HCT116 (cell line): ENCODE results near the gene EPHA4. TPM values are rescaled to one million over a fixed set of nuclear protein-coding genes. Genes with fewer than 3 reads are reported as not detected.

Source experiments
- ATAC-seq: fragments of 200-7000 bp; cut with Tn5 transposase; 2 replicates; pipeline ENCODE4 v1.9.1; 2020; ENCODE audit warnings: mild to moderate bottlenecking, moderate library complexity
- BruUV-seq: library from RNA; stranded (reverse); fragments of 400-500 nt; replicated peaks from 2 replicates; lab custom pipeline; 2021; lab: Mats Ljungman, UMichigan
- CTCF ChIA-PET: fragments of 300-600 bp; sonication (Branson Sonifier 250); formaldehyde crosslinking; loops from one replicate; lab custom pipeline; 2021; ENCODE audit warnings: antibody characterized with exemption; lab: Charles Lee
- POLR2A ChIA-PET: fragments of 300-600, 350-600 bp; sonication (Branson Sonifier 250); formaldehyde crosslinking; loops from one replicate; lab custom pipeline; 2021; ENCODE audit warnings: antibody characterized with exemption; lab: Charles Lee
- RAD21 ChIA-PET, 2 experiments: fragments of 300-600 bp; sonication (Branson Sonifier 250); formaldehyde crosslinking; loops; one replicate each; lab custom pipeline; 2023; ENCODE audit warnings: low total read pairs in 2 of 2; ENCODE audit not compliant: uncharacterized antibody in 2 of 2, unreplicated experiment in 2 of 2, low non-redundant PET in 1 of 2; lab: Charles Lee
- DNase-seq: peaks from one replicate; pipeline ENCODE4 v3.0.0-alpha.2; 2010; ENCODE audit warnings: low read depth, low spot score
- H2AFZ ChIP-seq: fragments of 200-600 bp; shearing (Covaris generic), sonication (generic); 2 replicates; pipeline ENCODE4 v1.6.1; 2017; ENCODE audit warnings: low read depth, mixed run types, mixed read lengths, antibody characterized with exemption, low read length; ENCODE audit not compliant: poor library complexity, severe bottlenecking
- H3K27ac ChIP-seq: 2 replicates; pipeline ENCODE4 v1.5.1; 2012; ENCODE audit warnings: low read depth, low read length
- H3K27me3 ChIP-seq: fragments of 200-600 bp; sonication (generic); 2 replicates; pipeline ENCODE4 v1.6.1; 2016; ENCODE audit warnings: mixed run types, low read length, mixed read lengths; ENCODE audit not compliant: insufficient read depth
- H3K36me3 ChIP-seq, 2 experiments: fragments of 200-500 bp in 1 of 2; fragments of 200-600 bp in 1 of 2; sonication (Bioruptor generic) in 1 of 2; sonication (generic) in 1 of 2; 2 replicates each; pipeline versions ENCODE4 v1.5.1 to v1.6.1; 2014 to 2016; ENCODE audit warnings: low read length in 2 of 2, inconsistent platforms in 1 of 2, mixed read lengths in 1 of 2, mixed run types in 1 of 2; ENCODE audit not compliant: insufficient read depth in 2 of 2, control insufficient read depth in 1 of 2
- H3K4me1 ChIP-seq, 2 experiments: fragments of 200-600 bp in 1 of 2; sonication (generic) in 1 of 2; 2 replicates each; pipeline versions ENCODE4 v1.5.1 to v1.6.1; 2012 to 2017; ENCODE audit warnings: low read length in 2 of 2, inconsistent platforms in 1 of 2, mild to moderate bottlenecking in 1 of 2, mixed read lengths in 1 of 2, mixed run types in 1 of 2, moderate library complexity in 1 of 2; ENCODE audit not compliant: insufficient read depth in 2 of 2, control insufficient read depth in 1 of 2
- H3K4me2 ChIP-seq: fragments of 200-600 bp; sonication (generic); 2 replicates; pipeline ENCODE4 v1.6.1; 2017; ENCODE audit warnings: mixed run types, low read length, mixed read lengths
- H3K4me3 ChIP-seq, 2 experiments: fragments of 200-600 bp in 1 of 2; sonication (generic) in 1 of 2; replicated peaks in 1 of 2; 2 replicates each; pipeline ENCODE4 v1.5.1; 2011 to 2016; ENCODE audit warnings: low read length in 2 of 2, control low read depth in 1 of 2, low read depth in 1 of 2, mild to moderate bottlenecking in 1 of 2, mixed read lengths in 1 of 2, mixed run types in 1 of 2
- H3K79me2 ChIP-seq: fragments of 200-600 bp; sonication (generic); 2 replicates; pipeline ENCODE4 v1.6.1; 2017; ENCODE audit warnings: mild to moderate bottlenecking, mixed run types, low read length, moderate library complexity, mixed read lengths; ENCODE audit not compliant: insufficient read depth
- H3K9ac ChIP-seq: fragments of 200-600 bp; sonication (generic); 2 replicates; pipeline ENCODE4 v1.6.1; 2016; ENCODE audit warnings: low read length, mixed read lengths
- H3K9me2 ChIP-seq: fragments of 200-600 bp; sonication (generic), shearing (Covaris generic); 2 replicates; pipeline ENCODE4 v1.6.1; 2017; ENCODE audit warnings: mixed run types, mild to moderate bottlenecking, moderate library complexity; ENCODE audit not compliant: insufficient read depth
- H3K9me3 ChIP-seq, 2 experiments: fragments of 200-500 bp in 1 of 2; fragments of 200-600 bp in 1 of 2; sonication (Bioruptor generic) in 1 of 2; sonication (generic) in 1 of 2; 2 replicates each; pipeline ENCODE4 v1.6.1; 2014 to 2017; ENCODE audit warnings: low read length in 2 of 2, mixed read lengths in 2 of 2, inconsistent platforms in 1 of 2, low read depth in 1 of 2, mild to moderate bottlenecking in 1 of 2, mixed run types in 1 of 2, moderate library complexity in 1 of 2; ENCODE audit not compliant: control insufficient read depth in 1 of 2, insufficient read depth in 1 of 2
- H4K20me1 ChIP-seq: fragments of 200-600 bp; sonication (generic), shearing (Covaris generic); 2 replicates; pipeline ENCODE4 v1.6.1; 2017; ENCODE audit warnings: mixed run types, mild to moderate bottlenecking, moderate library complexity; ENCODE audit not compliant: insufficient read depth
- CBX3 ChIP-seq: IDR thresholded peaks from 2 replicates; pipeline ENCODE4 v1.6.1; 2012; ENCODE audit warnings: low read depth
- EGR1 ChIP-seq: IDR thresholded peaks from 2 replicates; pipeline ENCODE4 v1.6.1; 2012; ENCODE audit warnings: low read depth
- ELF1 ChIP-seq: IDR thresholded peaks from 2 replicates; pipeline ENCODE4 v1.6.1; 2012; ENCODE audit warnings: low read depth, borderline replicate concordance
- EZH2 ChIP-seq: fragments of 200-600 bp; sonication (generic); IDR thresholded peaks from 2 replicates; pipeline ENCODE4 v1.6.1; 2017; ENCODE audit warnings: antibody characterized with exemption, mixed run types
- EZH2phosphoT487 ChIP-seq: fragments of 200-600 bp; IDR thresholded peaks from 2 replicates; pipeline ENCODE4 v1.6.1; 2018; ENCODE audit warnings: antibody characterized with exemption, borderline replicate concordance
- FOSL1 ChIP-seq: IDR thresholded peaks from 2 replicates; pipeline ENCODE4 v1.6.1; 2012; ENCODE audit warnings: low read depth
- JUND ChIP-seq: IDR thresholded peaks from 2 replicates; pipeline ENCODE4 v1.6.1; 2012
- POLR2A ChIP-seq: IDR thresholded peaks from 2 replicates; pipeline ENCODE4 v1.7.0; 2011; ENCODE audit warnings: borderline replicate concordance; ENCODE audit not compliant: insufficient read depth, insufficient read length; ENCODE audit errors: extremely low read depth
- RAD21 ChIP-seq: IDR thresholded peaks from 2 replicates; pipeline ENCODE4 v1.6.1; 2012; ENCODE audit warnings: low read depth, mild to moderate bottlenecking
- SIN3A ChIP-seq: IDR thresholded peaks from 2 replicates; pipeline ENCODE4 v1.6.1; 2012; ENCODE audit warnings: low read depth
- SP1 ChIP-seq: IDR thresholded peaks from 2 replicates; pipeline ENCODE4 v1.6.1; 2012; ENCODE audit warnings: low read depth
- SRF ChIP-seq: IDR thresholded peaks from 2 replicates; pipeline ENCODE4 v1.6.1; 2012; ENCODE audit warnings: low read depth
- TCF7L2 ChIP-seq: IDR thresholded peaks from 2 replicates; pipeline ENCODE4 v1.7.0; 2011; ENCODE audit warnings: borderline replicate concordance, inconsistent platforms; ENCODE audit not compliant: insufficient read depth, insufficient read length; ENCODE audit errors: extremely low read depth
- YY1 ChIP-seq: IDR thresholded peaks from 2 replicates; pipeline ENCODE4 v1.6.1; 2011; ENCODE audit warnings: low read length, low read depth, moderate library complexity, mild to moderate bottlenecking; ENCODE audit not compliant: insufficient replicate concordance; ENCODE audit errors: extremely low read depth
- intact Hi-C: fragments of 100-400 bp; cut with micrococcal nuclease; formaldehyde crosslinking; loops from 2 replicates; pipeline ENCODE4 v1.10.0; 2022
- total RNA-seq: library from RNA; stranded (reverse); gene quantifications from one replicate; pipeline ENCODE4 v1.2.1, GENCODE V29; 2021; ENCODE audit not compliant: unreplicated experiment
- TF ChIP-seq, protein P1 (sequence below): IDR thresholded peaks from 2 replicates; pipeline ENCODE4 v1.6.1; 2012; ENCODE audit warnings: low read depth
- TF ChIP-seq, protein P2 (sequence below): IDR thresholded peaks from 2 replicates; pipeline ENCODE4 v1.6.1; 2012

Gene EPHA4
- total RNA-seq, 1 experiment from 2014 or later: 3.5 TPM

DNA sequence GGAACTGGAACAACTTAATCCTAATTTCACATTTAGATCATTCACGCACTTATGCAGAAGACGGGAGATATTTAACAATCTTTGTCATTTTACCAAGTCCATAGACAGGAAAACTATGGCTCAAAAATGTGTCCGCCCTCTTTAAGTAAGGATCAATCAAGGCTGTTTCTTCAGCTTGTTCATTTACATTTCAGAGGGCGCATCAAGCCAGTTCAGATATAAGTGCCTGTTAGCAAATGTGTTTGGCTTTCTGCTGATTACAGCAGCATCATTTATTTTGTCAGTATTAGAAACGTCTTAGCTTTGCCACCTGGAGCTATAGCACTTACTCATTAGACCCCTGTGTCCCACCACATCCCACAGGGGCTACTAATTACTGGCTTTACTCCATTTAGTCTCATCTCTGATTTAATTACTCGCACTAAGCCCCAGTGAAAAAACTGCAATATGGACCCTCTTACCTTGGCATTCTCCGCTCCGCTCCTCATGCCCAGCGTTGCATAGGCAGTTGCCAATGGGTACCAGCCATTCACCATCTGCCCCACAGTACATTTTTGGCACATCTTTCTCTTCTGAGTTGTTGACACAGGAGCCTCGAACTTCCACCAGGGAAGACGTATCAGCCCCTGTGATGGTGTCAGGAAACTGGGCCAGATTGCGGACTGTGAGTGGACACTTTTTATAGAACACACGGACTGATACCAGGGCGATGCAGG lies 8.7 kb downstream of the EPHA4 start:
- no TSS peak for BruUV-seq
- Histone ChIP-seq H3K27ac (no peak overlapping the region), H3K9me2 (no peaks in the 10 kb centered on the region), H3K4me3 (no peak overlapping the region), H3K27me3 (no peaks in the 10 kb centered on the region; the same call in 1 of the 2 replicates), H2AFZ (no peak overlapping the region), H3K4me1 (no peaks in the 10 kb centered on the region), H4K20me1 (no peaks in the 10 kb centered on the region), H3K9me3 (no peaks in the 10 kb centered on the region), H3K79me2 (no peaks in the 10 kb centered on the region), H3K9ac (no peak overlapping the region), H3K4me2 (no peak overlapping the region), H3K36me3 (no peaks in the 10 kb centered on the region)
- ChIA-PET RAD21 (no interaction called here), CTCF (no interaction called here), POLR2A (no interaction called here)
- intact Hi-C loops: no loop called here
- no peak for TF ChIP-seq SP1
- TF ChIP-seq SIN3A: no peak
- no peak for ATAC-seq
- DNase-seq: no peak

DNA sequence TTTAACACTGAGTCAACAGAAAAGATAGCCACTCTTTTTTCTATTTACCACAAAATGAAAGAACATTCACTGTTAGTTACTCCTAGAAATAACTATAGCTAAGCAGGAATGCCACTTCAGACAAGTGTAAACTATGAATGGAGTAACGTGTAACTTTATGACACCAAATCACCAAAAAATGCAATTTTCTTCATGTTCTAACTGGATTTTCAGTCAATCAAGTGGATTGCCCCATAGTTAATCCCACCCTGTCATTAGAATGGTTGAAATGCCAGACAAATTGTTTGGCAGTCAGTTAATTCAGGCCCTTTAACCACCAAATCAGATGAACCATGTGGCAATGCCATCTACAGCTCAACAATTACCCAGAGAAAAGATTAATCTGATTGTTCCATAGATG lies 9.9 kb downstream of the EPHA4 start:
- no peak for TF ChIP-seq YY1
- TF ChIP-seq TCF7L2: no peak
- no peak for TF ChIP-seq EZH2
- no peak for TF ChIP-seq EZH2phosphoT487
- no peak for TF ChIP-seq SRF
- TF ChIP-seq, protein P1, sequence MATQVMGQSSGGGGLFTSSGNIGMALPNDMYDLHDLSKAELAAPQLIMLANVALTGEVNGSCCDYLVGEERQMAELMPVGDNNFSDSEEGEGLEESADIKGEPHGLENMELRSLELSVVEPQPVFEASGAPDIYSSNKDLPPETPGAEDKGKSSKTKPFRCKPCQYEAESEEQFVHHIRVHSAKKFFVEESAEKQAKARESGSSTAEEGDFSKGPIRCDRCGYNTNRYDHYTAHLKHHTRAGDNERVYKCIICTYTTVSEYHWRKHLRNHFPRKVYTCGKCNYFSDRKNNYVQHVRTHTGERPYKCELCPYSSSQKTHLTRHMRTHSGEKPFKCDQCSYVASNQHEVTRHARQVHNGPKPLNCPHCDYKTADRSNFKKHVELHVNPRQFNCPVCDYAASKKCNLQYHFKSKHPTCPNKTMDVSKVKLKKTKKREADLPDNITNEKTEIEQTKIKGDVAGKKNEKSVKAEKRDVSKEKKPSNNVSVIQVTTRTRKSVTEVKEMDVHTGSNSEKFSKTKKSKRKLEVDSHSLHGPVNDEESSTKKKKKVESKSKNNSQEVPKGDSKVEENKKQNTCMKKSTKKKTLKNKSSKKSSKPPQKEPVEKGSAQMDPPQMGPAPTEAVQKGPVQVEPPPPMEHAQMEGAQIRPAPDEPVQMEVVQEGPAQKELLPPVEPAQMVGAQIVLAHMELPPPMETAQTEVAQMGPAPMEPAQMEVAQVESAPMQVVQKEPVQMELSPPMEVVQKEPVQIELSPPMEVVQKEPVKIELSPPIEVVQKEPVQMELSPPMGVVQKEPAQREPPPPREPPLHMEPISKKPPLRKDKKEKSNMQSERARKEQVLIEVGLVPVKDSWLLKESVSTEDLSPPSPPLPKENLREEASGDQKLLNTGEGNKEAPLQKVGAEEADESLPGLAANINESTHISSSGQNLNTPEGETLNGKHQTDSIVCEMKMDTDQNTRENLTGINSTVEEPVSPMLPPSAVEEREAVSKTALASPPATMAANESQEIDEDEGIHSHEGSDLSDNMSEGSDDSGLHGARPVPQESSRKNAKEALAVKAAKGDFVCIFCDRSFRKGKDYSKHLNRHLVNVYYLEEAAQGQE: no peak
- no peak for TF ChIP-seq CBX3
- TF ChIP-seq ELF1: no peak
- TF ChIP-seq FOSL1: no peak
- no peak for TF ChIP-seq JUND
- no peak for TF ChIP-seq POLR2A
- TF ChIP-seq EGR1: no peak
- TF ChIP-seq, protein P2, sequence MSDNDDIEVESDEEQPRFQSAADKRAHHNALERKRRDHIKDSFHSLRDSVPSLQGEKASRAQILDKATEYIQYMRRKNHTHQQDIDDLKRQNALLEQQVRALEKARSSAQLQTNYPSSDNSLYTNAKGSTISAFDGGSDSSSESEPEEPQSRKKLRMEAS: no peak
- TF ChIP-seq RAD21: no peak
- Histone ChIP-seq H3K9me3 (no peaks in the 10 kb centered on the region), H3K36me3 (no peaks in the 10 kb centered on the region), H3K4me3 (no peak overlapping the region), H3K9me2 (no peaks in the 10 kb centered on the region), H3K79me2 (no peaks in the 10 kb centered on the region), H3K4me1 (no peaks in the 10 kb centered on the region), H3K9ac (no peak overlapping the region), H3K27ac (no peak overlapping the region), H4K20me1 (no peaks in the 10 kb centered on the region), H2AFZ (no peak overlapping the region), H3K27me3 (no peaks in the 10 kb centered on the region; the same call in 1 of the 2 replicates), H3K4me2 (no peak overlapping the region)
- ATAC-seq: no peak
- intact Hi-C loops: no loop called here
- DNase-seq: no peak
- ChIA-PET POLR2A (no interaction called here), RAD21 (no interaction called here), CTCF (no interaction called here)
- BruUV-seq: no TSS peak
